ENCODE measurements around the gene AR.

DNA sequence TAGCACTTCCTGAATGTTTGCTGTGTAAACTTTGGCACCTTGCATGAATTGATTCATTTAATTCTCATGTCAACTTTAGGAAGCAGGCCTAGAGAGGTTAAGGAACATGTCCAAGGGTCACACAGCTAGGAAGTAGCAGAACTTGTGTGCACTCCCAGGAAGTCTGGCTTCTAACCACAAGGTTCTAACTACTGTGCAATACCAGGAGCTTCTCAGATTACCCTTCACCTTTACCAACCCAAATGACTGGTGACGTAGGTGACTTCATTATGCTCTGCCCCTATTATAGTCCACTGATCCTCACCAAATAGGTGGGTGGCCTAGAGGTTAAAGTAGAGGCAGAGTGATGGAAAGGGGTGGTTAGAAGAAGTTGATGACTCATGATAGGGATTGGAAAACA lies 14.4 kb downstream of the AR start:
- no peak for TF ChIP-seq CTCF (IDR thresholded peaks at IDR 0.05; ENCODE audit: extremely low read depth in 1 of 2, insufficient read depth in 1 of 2, low read depth in 1 of 2, low read length in 2 of 2)
- TF ChIP-seq EZH2 (IDR thresholded peaks at IDR 0.05; ENCODE audit: borderline replicate concordance, low read depth, low read length, severe bottlenecking) = no peak
